ENCODE data around the gene CENPH.

CENPH gene

GRCh38 chr5:69230181-69230580, 40.8 kb downstream of the CENPH start:
- no peak overlapping the region for H4K91ac ChIP-seq (ENCODE audit: low read length)
- H4K8ac ChIP-seq (ENCODE audit: low read length) = no peak overlapping the region
- 97% methylated on average over 2 of the region's 2 CpGs for WGBS
- H2AFZ ChIP-seq (ENCODE audit: low read depth, low read length) = no peak overlapping the region
- no peaks in the 10 kb centered on the region for H3K4me1 ChIP-seq (ENCODE audit: control insufficient read depth, insufficient read depth, low read depth, low read length)
- H2BK12ac ChIP-seq (ENCODE audit: low read length in 2 of 2) = no peak overlapping the region
- H3K27ac ChIP-seq (ENCODE audit: low read length, poor library complexity, severe bottlenecking) = no peak overlapping the region
- no peak overlapping the region for H3K4me3 ChIP-seq (ENCODE audit: insufficient read depth in 1 of 2, low read depth in 1 of 2, low read length in 2 of 2)
- no peak overlapping the region for H2BK15ac ChIP-seq (ENCODE audit: low read depth, poor library complexity, severe bottlenecking)
- H2BK120ac ChIP-seq (ENCODE audit: low read depth, low read length) = no peak overlapping the region
- H3K27me3 ChIP-seq (ENCODE audit: control insufficient read depth in 1 of 2, insufficient read depth in 1 of 2, low read length in 2 of 2) = no peaks in the 10 kb centered on the region
- H3K4ac ChIP-seq (ENCODE audit: low read depth in 1 of 2, low read length in 2 of 2) = no peak overlapping the region
- peaks cover 11 to 34% of the 10 kb centered on the region in 2 experiments for H3K36me3 ChIP-seq (ENCODE audit: control insufficient read depth in 1 of 2, insufficient read depth in 2 of 2, low read depth in 1 of 2, low read length in 2 of 2)
- H3K18ac ChIP-seq (ENCODE audit: low read depth in 1 of 2, low read length in 2 of 2) = no peak overlapping the region
- H2BK5ac ChIP-seq (ENCODE audit: low read depth, low read length, poor library complexity, severe bottlenecking) = no peak overlapping the region
- H3K79me1 ChIP-seq (replicated peaks; ENCODE audit: low read length, poor library complexity, severe bottlenecking) = peaks cover 2% of the 10 kb centered on the region
- H3K9me3 ChIP-seq (ENCODE audit: control insufficient read depth, low read length) = no peaks in the 10 kb centered on the region
- H3K9ac ChIP-seq (ENCODE audit: low read length) = no peak overlapping the region
- H3K14ac ChIP-seq (ENCODE audit: low read length in 2 of 2) = no peak overlapping the region
- H2AK5ac ChIP-seq (ENCODE audit: low read length, severe bottlenecking) = no peak overlapping the region
- no peak for DNase-seq
- H3K23ac ChIP-seq (ENCODE audit: low read length in 2 of 2) = no peak overlapping the region
- no peak overlapping the region for H3K4me2 ChIP-seq (ENCODE audit: low read length, poor library complexity, severe bottlenecking)

DNA sequence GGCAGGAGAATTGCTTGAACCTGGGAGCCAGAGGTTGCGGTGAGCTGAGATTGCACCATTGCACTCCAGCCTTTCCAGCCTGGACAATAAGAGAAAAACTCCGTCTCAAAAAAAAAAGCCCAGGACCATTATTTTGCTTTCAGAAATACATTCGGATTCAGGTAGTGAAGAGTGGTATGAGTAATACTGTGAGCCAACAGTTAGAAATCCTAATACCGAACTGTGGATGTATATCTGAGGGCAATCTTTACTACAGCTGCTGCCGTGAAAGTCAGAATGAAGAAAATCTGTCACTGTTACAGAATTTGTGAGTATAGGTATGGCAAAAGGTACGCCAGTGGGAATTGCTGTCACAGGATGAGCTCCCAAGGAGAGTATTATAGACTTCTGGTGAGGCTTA, 41.9 kb downstream of the CENPH start:
- no peak overlapping the region for H3K14ac ChIP-seq (ENCODE audit: low read length in 2 of 2)

GRCh38 chr5:69231851-69232250, 42.5 kb downstream of the CENPH start:
- Histone ChIP-seq H3K27me3 (ENCODE audit: control insufficient read depth in 1 of 2, insufficient read depth in 1 of 2, low read length in 2 of 2) (no peaks in the 10 kb centered on the region), H3K4me2 (ENCODE audit: low read length, poor library complexity, severe bottlenecking) (no peak overlapping the region), H3K36me3 (ENCODE audit: control insufficient read depth in 1 of 2, insufficient read depth in 2 of 2, low read depth in 1 of 2, low read length in 2 of 2) (peaks cover 11 to 34% of the 10 kb centered on the region in 2 experiments), H2BK120ac (ENCODE audit: low read depth, low read length) (no peak overlapping the region), H2BK15ac (ENCODE audit: low read depth, poor library complexity, severe bottlenecking) (no peak overlapping the region), H2BK12ac (ENCODE audit: low read length in 2 of 2) (no peak overlapping the region), H3K4me1 (ENCODE audit: control insufficient read depth, insufficient read depth, low read depth, low read length) (peaks cover 4% of the 10 kb centered on the region), H3K4me3 (ENCODE audit: insufficient read depth in 1 of 2, low read depth in 1 of 2, low read length in 2 of 2) (no peak overlapping the region), H3K23ac (ENCODE audit: low read length in 2 of 2) (no peak overlapping the region), H4K8ac (ENCODE audit: low read length) (no peak overlapping the region), H2AK5ac (ENCODE audit: low read length, severe bottlenecking) (no peak overlapping the region), H3K18ac (ENCODE audit: low read depth in 1 of 2, low read length in 2 of 2) (no peak overlapping the region), H3K27ac (ENCODE audit: low read length, poor library complexity, severe bottlenecking) (no peak overlapping the region), H2BK5ac (ENCODE audit: low read depth, low read length, poor library complexity, severe bottlenecking) (no peak overlapping the region), H3K9me3 (ENCODE audit: control insufficient read depth, low read length) (no peaks in the 10 kb centered on the region), H3K79me1 (replicated peaks; ENCODE audit: low read length, poor library complexity, severe bottlenecking) (peaks cover 2% of the 10 kb centered on the region), H3K14ac (ENCODE audit: low read length in 2 of 2) (no peak overlapping the region), H2AFZ (ENCODE audit: low read depth, low read length) (no peak overlapping the region), H4K91ac (ENCODE audit: low read length) (no peak overlapping the region), H3K4ac (ENCODE audit: low read depth in 1 of 2, low read length in 2 of 2) (no peak overlapping the region), H3K9ac (ENCODE audit: low read length) (no peak overlapping the region)
- no peak for DNase-seq
- WGBS = 99% methylated on average over 2 of the region's 2 CpGs

More for the DNA sequence above, 41.9 kb downstream of the CENPH start:
- Histone ChIP-seq H3K18ac (ENCODE audit: low read depth in 1 of 2, low read length in 2 of 2) (no peak overlapping the region), H3K4ac (ENCODE audit: low read depth in 1 of 2, low read length in 2 of 2) (no peak overlapping the region), H3K23ac (ENCODE audit: low read length in 2 of 2) (no peak overlapping the region), H2BK15ac (ENCODE audit: low read depth, poor library complexity, severe bottlenecking) (no peak overlapping the region), H2BK12ac (ENCODE audit: low read length in 2 of 2) (no peak overlapping the region), H2AFZ (ENCODE audit: low read depth, low read length) (no peak overlapping the region), H4K8ac (ENCODE audit: low read length) (no peak overlapping the region), H3K27me3 (ENCODE audit: control insufficient read depth in 1 of 2, insufficient read depth in 1 of 2, low read length in 2 of 2) (no peaks in the 10 kb centered on the region), H3K4me3 (ENCODE audit: insufficient read depth in 1 of 2, low read depth in 1 of 2, low read length in 2 of 2) (no peak overlapping the region), H3K4me2 (ENCODE audit: low read length, poor library complexity, severe bottlenecking) (no peak overlapping the region), H4K91ac (ENCODE audit: low read length) (no peak overlapping the region), H3K36me3 (ENCODE audit: control insufficient read depth in 1 of 2, insufficient read depth in 2 of 2, low read depth in 1 of 2, low read length in 2 of 2) (peaks cover 11 to 34% of the 10 kb centered on the region in 2 experiments), H2BK5ac (ENCODE audit: low read depth, low read length, poor library complexity, severe bottlenecking) (no peak overlapping the region), H3K27ac (ENCODE audit: low read length, poor library complexity, severe bottlenecking) (no peak overlapping the region), H3K9ac (ENCODE audit: low read length) (no peak overlapping the region), H3K4me1 (ENCODE audit: control insufficient read depth, insufficient read depth, low read depth, low read length) (peaks cover 3% of the 10 kb centered on the region), H3K9me3 (ENCODE audit: control insufficient read depth, low read length) (no peaks in the 10 kb centered on the region), H2AK5ac (ENCODE audit: low read length, severe bottlenecking) (no peak overlapping the region), H3K79me1 (replicated peaks; ENCODE audit: low read length, poor library complexity, severe bottlenecking) (peaks cover 2% of the 10 kb centered on the region), H2BK120ac (ENCODE audit: low read depth, low read length) (no peak overlapping the region)
- WGBS = 98% methylated on average over 6 of the region's 6 CpGs
- DNase-seq = no peak

DNA sequence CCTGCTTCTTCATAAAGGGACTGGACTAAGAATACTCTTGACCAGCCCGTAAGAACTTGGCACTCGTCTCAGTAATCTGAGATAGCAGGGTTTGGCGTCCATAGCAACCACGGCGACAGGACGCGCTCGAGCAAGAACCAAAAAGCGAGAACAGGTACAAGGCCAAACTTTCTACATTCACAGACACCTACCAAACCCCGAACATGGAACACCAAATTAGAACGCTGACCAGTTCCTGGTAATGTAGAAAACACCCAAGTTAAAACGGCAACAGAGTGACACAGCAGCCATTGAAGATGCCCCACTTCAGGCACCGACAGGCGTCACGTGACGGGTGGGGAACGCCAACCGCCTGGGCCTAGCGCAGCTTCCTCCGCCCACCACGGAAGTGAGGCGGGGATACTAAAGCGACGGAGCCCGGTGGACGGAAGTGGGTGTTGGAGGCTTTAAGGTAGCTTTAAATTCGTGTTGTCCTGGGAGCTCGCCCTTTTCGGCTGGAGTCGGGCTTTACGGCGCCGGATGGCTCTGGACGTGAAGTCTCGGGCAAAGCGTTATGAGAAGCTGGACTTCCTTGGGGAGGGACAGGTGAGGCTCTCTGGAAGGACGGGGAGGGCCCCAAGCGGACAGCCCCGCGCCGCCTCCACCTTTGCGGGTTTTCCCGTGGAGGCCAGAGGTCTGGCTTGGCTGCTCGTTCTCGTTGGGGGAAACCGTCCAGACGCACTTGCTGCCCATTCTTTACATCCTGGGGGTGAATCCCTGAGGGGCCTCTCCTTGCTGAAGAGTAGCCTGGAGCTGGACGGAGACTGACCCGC, 45.3 kb downstream of the CENPH start, which contains the start of gene CDK7:
Gene CDK7, plus strand, starts transcription at position 430 of the 812 bp plus-strand sequence. Its CDS starts 90 bp downstream, at position 520.
- Histone ChIP-seq H3K9ac (ENCODE audit: low read length) (peak within 1 kb of the TSS; percentile 93), H3K36me3 (ENCODE audit: control insufficient read depth in 1 of 2, insufficient read depth in 2 of 2, low read depth in 1 of 2, low read length in 2 of 2) (peaks cover 11 to 24% of the 10 kb centered on the region in 2 experiments), H3K4ac (ENCODE audit: low read depth in 1 of 2, low read length in 2 of 2) (peak within 1 kb of the TSS in 1 of 2 experiments; percentile 60), H2BK5ac (ENCODE audit: low read depth, low read length, poor library complexity, severe bottlenecking) (peak within 1 kb of the TSS; percentile 92), H2AK5ac (ENCODE audit: low read length, severe bottlenecking) (no peak within 1 kb of the TSS), H4K8ac (ENCODE audit: low read length) (peak within 1 kb of the TSS; percentile 94), H3K23ac (ENCODE audit: low read length in 2 of 2) (peak within 1 kb of the TSS in 1 of 2 experiments; percentile 92), H3K4me1 (ENCODE audit: control insufficient read depth, insufficient read depth, low read depth, low read length) (peaks cover 14% of the 10 kb centered on the region), H2BK120ac (ENCODE audit: low read depth, low read length) (no peak within 1 kb of the TSS), H2BK12ac (ENCODE audit: low read length in 2 of 2) (no peak within 1 kb of the TSS), H3K4me2 (ENCODE audit: low read length, poor library complexity, severe bottlenecking) (peak within 1 kb of the TSS; percentile 76), H2BK15ac (ENCODE audit: low read depth, poor library complexity, severe bottlenecking) (no peak within 1 kb of the TSS), H3K18ac (ENCODE audit: low read depth in 1 of 2, low read length in 2 of 2) (peak within 1 kb of the TSS; percentile 81 to 92), H3K4me3 (ENCODE audit: insufficient read depth in 1 of 2, low read depth in 1 of 2, low read length in 2 of 2) (peak within 1 kb of the TSS; percentile 81 to 94), H3K27ac (ENCODE audit: low read length, poor library complexity, severe bottlenecking) (peak within 1 kb of the TSS; percentile 88), H4K91ac (ENCODE audit: low read length) (peak within 1 kb of the TSS; percentile 87), H3K14ac (ENCODE audit: low read length in 2 of 2) (peak within 1 kb of the TSS in 1 of 2 experiments; percentile 89), H3K79me1 (replicated peaks; ENCODE audit: low read length, poor library complexity, severe bottlenecking) (peaks cover 3% of the 10 kb centered on the region), H3K9me3 (ENCODE audit: control insufficient read depth, low read length) (no peaks in the 10 kb centered on the region), H2AFZ (ENCODE audit: low read depth, low read length) (peak within 1 kb of the TSS; percentile 94), H3K27me3 (ENCODE audit: control insufficient read depth in 1 of 2, insufficient read depth in 1 of 2, low read length in 2 of 2) (no peaks in the 10 kb centered on the region)
- DNase-seq = peak; percentile 93
- under 1% methylated on average over 49 of the region's 49 CpGs for WGBS
